GM19351 (cell line): ENCODE measurements around the gene UMOD.
"Not testable (repeated sequence)": the region's sequence is repeated elsewhere in the genome, so short reads cannot be mapped to it uniquely, and the experiment has no call there.

Experiments
- ATAC-seq: cut with Tn5 transposase; IDR thresholded peaks from one replicate; pipeline ENCODE4 v1.9.1; 2021; ENCODE audit warnings: mild to moderate bottlenecking, moderate library complexity; ENCODE audit not compliant: unreplicated experiment

The UMOD gene

GRCh38 chr16:20323591-20324117, 28.9 kb downstream of the UMOD start:
- ATAC-seq: no peak

- ATAC-seq: no peak
Observed at GRCh38 chr16:20322696-20323095, 29.8 kb downstream of the UMOD start.

- no peak for ATAC-seq
Observed at GRCh38 chr16:20321671-20322070, 30.8 kb downstream of the UMOD start.

- ATAC-seq: not testable (repeated sequence)
Observed at GRCh38 chr16:20321051-20321450, 31.5 kb downstream of the UMOD start.

- no peak for ATAC-seq
Observed at GRCh38 chr16:20320592-20320991, 31.9 kb downstream of the UMOD start.

GRCh38 chr16:20320178-20320577, 32.3 kb downstream of the UMOD start:
- ATAC-seq: no peak

GRCh38 chr16:20319406-20319805, 33.1 kb downstream of the UMOD start:
- ATAC-seq: no peak

GRCh38 chr16:20318437-20318836, 34.1 kb downstream of the UMOD start:
- ATAC-seq: no peak

GRCh38 chr16:20318006-20318405, 34.5 kb downstream of the UMOD start:
- ATAC-seq: no peak

- no peak for ATAC-seq
Observed at GRCh38 chr16:20317117-20317516, 35.4 kb downstream of the UMOD start.

- ATAC-seq: no peak
Observed at GRCh38 chr16:20316715-20317114, 35.8 kb downstream of the UMOD start.

GRCh38 chr16:20315764-20316163, 36.8 kb downstream of the UMOD start:
- no peak for ATAC-seq

- no peak for ATAC-seq
Observed at GRCh38 chr16:20314575-20314974, 37.9 kb downstream of the UMOD start.

GRCh38 chr16:20313741-20314140, 38.8 kb downstream of the UMOD start:
- ATAC-seq: no peak

- ATAC-seq: not testable (repeated sequence)
Observed at GRCh38 chr16:20312536-20313095, 39.9 kb downstream of the UMOD start.

GRCh38 chr16:20311548-20311947, 41.0 kb downstream of the UMOD start:
- ATAC-seq: no peak

GRCh38 chr16:20310421-20311395, 41.8 kb downstream of the UMOD start:
- ATAC-seq: no peak

- ATAC-seq: no peak
Observed at GRCh38 chr16:20309786-20310185, 42.7 kb downstream of the UMOD start.

GRCh38 chr16:20308801-20309590, 43.5 kb downstream of the UMOD start:
- no peak for ATAC-seq

- no peak for ATAC-seq
Observed at GRCh38 chr16:20308266-20308665, 44.2 kb downstream of the UMOD start.

- no peak for ATAC-seq
Observed at GRCh38 chr16:20307791-20308190, 44.7 kb downstream of the UMOD start.
